GM21737 (cell line): ENCODE measurements around the gene DOCK4.

Experiments used
- ATAC-seq: cut with Tn5 transposase; IDR thresholded peaks from one replicate; pipeline ENCODE4 v1.9.1; 2021; ENCODE audit warnings: mild to moderate bottlenecking, moderate library complexity; ENCODE audit not compliant: unreplicated experiment

DOCK4 gene

DNA sequence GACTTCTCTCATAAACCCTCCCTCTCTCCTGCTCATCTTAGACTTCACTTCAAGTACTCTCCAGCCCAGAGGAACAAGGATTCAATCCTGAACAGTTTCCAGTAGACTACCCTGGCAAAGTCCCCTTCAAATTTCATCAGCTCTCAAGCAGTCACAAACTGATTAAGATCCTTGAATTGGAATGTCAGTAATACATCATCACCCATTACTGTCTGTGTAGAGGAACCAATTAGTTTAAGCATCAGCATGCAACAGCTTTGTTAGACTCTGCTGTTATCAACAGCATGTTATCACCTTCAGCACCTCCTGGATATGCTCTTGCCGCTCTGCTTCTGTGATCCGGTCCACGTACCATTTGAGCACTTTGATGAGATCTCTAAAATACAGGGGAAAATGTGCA is 336.9 kb downstream of the DOCK4 start:
- ATAC-seq = no peak

DNA sequence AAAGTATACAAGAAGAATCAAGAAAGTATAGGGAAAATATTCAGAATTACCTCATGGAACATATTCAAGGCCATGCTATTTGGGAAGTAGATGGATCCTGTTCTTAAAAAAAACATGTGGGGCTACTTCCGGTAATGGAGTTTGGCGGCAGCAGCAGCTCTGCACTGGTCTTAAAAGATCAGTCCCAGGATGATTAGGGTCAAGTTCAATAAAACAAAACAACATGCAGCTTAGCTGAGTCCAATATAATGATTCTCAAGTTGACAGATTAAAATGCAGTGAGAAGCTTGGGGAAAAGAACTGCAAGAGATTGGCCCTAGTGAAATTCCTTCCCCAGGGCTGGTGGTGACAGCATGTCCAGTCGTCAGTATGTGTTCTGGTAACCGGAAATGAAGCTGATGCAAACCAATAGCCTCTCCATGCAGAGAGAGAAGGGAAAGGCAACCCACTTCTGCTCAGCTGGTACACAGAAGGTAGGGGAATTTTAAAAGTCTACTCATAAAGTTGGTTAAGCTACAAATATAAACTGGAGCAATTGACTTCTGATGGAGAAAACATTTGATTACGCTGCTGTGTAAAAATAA is 338.8 kb downstream of the DOCK4 start:
- ATAC-seq = no peak

DNA sequence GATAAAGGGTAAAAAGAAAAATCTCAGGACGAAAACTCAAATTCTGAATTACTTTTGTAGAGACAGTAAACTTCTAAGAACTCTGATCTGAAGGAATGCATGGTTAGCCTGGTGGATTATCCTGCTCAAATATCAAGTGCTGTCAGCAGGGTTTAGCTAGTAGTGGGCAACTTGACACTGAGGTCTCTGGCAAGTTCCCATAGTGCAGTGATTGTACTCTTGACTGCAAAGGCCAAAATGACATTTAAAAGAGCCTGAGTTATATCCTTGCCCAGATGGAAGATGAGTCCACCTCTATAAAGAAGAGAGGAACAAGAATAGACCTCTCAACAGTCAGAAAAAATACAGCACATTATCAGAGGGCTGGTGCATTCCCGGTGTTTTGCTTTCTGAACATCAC is 339.4 kb downstream of the DOCK4 start:
- ATAC-seq = no peak

DNA sequence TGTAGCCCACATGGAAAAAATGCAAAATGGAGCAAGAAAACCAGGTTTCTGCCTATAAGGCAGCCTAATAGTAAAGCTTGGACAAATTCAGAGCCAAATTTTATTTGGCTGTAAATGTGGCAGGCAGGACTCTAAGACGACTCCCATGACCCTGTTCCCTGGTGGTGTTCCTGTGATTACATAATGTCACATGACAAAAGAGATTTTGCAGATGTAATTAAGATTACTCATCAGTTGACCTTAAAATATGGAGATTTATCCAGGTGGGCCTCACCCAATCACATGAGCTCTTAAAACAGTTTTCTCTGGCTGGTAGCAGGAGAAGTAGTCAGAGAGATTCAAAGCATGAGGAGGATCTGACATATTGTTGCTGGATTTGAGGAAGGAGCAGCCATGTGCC is 340.8 kb downstream of the DOCK4 start:
- ATAC-seq = no peak

DNA sequence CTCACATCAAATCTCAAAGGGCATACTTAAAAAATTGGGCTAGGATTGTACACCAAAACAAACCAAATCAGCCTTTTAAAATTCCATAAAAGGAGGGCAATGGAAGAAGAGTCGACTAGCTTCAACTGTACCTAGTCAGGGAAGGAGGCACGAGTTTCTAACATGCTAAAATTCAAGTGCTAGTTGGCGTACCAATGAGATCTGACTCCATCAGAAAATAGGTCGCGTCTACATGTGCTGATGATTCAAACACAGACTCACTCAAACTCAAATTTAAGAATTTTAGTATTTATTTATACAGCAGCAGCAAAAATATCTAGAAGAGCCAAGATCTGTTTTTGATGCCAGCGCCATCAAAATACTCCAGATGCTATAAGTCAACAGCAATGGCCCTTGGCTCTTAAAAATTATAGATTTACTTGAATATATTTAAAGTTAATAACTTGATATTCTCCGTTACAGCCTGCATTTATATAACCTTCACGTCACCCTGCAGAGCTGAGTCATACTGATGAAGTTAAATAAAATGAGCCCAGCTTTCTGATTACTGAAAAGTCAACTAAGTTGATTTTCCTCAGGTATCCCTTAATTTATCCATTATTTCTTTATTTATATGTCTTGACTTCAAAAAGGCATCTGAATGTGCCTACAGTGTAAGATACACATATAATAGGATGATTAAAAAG is 341.8 kb downstream of the DOCK4 start:
- ATAC-seq = no peak

DNA sequence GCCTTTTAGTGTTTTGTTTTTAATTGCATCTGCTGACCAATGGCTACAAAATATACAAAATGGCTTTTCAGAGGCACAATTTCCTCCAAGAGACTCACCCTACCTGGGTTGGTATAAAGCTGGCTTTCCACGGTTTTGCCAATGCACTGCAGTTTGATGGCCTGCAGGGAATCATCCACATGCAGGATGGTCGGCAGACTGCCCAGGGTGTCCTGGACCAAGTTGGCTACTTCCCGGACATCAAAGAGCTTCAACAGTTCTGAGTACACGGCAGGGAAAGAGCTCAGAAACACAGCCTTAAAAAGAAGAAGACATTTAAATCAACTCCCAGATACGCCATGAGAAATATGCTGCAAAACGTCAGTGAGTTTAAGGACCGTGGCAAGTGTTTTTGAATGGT is 342.9 kb downstream of the DOCK4 start:
- ATAC-seq = no peak

DNA sequence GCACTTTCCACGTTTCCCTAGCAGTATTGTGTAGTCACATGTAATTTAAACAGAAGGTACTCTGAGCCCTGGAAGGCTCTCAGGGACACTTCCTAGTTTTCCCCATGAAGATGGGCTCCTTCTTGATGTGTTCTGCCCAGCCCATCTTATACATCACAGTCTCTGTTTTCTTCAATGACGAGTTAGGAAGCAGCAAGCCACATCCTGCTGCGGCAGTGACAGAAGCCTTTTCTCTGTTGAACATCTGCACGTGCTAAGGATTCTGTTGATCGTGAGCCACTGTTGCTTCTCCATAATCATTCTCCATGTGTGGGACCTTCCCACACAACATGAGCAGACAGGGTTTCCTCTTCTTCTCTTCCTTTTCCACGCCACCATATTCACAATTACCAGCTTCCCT is 346.0 kb downstream of the DOCK4 start:
- no peak for ATAC-seq

DNA sequence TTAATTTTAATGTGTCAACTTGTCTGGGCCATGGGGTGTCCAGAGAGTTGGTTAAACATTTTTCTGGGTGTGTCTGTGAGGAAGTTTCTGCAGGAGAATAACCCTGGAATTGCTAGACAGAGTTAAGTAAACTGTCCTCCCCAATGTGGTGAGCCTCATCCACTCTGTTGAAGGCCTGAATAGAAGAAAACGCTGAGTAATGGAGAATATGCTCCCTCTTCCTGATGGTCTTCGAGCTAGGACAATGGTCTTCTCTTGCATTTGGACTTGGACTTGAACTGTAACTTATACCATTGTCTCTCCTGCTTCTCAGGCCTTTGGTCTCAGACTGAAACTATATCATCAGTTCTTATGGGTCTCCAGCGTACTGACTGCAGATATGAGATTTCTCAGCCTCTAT is 347.9 kb downstream of the DOCK4 start:
- ATAC-seq = no peak

DNA sequence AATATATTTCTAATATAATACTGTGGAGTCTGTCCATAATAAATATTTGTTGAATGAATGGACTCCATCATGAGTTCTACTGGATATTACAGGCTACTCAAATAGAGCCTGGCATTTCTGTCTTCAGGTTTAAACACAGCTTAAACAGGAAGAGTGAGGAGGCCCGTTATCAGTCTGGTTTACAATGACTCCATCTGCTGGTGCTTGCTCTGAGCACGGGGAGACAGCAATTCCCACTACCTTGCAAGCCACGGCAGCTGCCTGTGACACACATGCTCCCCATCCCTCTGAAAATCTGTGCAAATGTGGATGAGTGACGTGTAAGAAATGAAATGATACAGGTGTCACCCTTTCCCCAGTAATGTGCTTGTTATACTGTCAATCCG is 350.4 kb downstream of the DOCK4 start:
- ATAC-seq = no peak

DNA sequence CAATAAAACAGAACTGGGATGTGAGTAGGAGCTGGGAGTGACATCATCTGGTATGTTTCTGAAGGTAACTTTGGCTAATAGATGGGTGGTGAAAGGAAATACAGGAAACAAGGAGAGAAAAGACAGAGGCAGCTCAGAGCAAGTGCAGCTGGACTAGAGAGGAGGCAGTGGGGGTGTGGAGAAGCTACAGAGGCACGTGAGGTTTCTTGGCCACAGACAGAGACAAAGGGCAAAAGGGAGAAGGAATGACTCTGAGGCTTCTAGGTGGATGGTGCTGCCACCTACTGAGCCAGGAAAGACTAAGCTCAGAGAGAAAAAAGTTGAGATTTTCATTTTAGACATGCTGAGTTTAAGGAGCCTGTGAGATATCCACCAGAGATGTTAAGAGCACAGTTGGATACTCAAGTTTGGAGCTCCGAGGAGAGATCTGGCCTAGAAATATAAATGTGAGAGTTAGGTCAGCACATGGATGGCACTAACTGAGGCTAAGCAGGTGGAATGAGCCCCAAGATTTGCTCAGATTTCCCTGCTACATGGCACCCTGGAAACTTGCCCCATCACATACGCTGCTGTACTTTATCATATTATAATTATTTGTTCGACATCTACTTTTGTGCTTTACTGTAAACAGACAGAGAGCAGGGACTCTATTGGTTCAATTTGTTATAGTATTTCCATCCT is 350.9 kb downstream of the DOCK4 start:
- ATAC-seq = no peak

DNA sequence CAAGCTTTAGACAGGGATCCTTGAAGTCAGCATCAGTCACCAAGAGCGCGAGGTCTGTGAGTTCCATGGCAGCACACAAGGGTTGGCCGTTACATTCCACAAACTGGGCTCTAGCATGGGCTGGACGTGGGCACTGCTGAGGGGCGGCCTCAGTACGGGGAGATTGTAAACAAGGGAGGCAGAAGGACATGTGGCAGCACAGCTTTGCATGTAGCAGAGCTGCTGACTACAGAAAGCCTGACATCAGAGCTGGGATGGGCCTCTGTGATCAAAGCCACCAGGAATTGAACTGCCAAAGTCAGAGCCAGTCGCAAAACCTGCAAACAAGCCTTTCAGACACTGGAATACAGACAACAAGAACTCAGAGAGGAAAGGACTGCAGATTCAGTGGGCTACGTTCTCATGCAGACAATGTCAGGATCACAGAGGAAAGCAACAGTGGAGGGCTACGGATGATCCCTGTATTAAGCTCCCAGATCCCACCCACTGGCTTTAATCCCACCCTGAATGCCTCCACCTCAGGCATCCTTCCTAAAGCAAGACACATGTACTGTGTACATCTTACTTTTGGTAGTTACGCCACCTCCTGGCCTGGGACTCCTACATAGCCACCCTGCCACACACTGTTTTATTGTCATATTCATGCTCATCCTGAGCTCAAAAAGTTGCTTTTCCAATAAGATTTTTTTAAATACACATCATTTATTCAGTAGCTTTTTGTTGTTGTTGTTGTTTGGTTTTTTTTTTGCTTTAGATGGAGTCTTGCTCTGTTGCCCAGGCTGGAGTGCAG is 352.8 kb downstream of the DOCK4 start:
- ATAC-seq = no peak

DNA sequence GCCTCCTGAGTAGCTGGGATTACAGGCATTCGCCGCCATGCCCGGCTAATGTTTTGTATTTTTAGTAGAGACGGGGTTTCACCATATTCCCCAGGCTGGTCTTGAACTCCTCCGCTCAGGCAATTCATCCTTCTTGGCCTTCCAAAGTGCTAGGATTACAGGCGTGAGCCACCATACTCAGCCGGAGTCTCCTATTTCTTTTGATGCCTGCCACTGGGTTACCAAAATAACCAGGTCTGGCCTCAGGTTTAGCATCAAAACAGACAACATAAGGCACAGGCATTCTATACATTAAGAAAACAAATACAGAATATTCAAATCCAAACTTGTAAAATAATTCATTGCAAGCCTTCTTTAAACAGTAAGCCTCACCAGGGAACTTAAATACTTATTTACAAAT is 354.1 kb downstream of the DOCK4 start:
- ATAC-seq = no peak

DNA sequence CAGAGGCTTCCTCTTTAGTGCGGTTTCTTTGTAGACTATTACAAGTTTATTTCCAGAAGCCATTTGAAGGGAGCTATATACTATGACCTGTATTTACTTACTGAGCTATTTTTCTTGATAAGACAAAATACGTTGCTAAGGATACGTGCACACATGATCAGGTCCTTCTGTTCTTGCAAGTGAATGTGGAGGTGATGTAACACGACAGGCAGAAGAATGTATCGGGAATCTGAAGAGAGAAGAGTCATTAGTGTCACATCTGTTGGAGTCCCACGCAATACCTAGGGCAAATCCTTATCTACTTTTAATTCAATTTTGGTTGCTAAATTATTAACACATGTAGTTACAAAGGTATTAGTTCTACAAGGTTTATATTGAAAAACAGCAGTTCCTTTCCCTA is 359.3 kb downstream of the DOCK4 start:
- no peak for ATAC-seq

DNA sequence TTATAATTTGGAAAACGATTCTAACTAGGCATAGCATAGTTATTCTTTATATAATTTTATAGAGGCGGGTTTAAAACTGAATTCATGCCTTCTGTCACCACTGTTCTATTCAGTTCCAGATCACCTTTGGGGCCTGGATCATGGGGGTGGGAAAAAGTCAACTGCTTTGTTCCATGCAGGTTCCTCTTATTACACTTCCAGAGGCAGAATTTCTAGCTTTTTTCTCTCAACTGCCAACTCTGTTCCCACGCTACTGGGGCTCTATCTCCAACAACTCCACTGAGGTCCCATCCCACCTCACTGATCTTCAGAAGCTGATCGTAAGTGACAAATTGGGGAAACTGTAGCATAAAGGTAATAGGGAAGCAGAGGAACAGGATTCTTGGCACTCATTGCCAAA is 360.3 kb downstream of the DOCK4 start:
- no peak for ATAC-seq

DNA sequence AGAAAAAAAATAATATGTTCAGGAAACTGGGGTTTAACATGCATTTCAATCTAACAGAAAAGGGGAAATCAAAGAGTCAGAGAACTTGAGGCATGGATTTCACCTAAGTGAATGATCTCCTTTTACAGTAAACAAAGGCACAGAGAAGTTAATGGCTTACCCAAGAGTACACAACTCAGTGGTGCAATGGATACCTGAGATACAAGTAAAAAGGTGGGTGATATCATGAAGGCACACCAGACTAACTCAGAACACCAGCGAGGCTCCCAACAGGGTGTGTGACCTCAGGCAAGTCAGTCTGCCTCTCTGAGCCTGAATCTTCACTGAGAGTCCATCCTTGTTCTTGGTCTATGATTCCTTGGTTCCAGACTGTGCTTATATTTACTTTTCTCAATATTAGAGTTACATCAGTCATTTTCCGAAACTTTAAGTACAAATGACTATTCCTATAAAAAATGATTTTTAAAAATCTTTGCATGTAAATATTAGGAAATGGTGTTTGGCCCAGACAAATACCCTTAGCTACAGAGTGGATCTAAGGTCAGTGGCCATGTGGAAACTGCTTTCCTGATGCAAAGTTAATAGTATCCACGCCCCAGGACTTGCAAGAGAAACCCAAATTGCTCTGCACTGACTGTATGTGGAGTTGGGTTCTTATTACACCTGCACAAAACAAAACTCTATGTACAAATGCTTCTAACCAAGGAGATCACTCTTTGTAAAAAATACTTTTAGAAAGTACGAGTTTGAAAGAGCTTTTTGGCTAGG is 361.1 kb downstream of the DOCK4 start:
- no peak for ATAC-seq

DNA sequence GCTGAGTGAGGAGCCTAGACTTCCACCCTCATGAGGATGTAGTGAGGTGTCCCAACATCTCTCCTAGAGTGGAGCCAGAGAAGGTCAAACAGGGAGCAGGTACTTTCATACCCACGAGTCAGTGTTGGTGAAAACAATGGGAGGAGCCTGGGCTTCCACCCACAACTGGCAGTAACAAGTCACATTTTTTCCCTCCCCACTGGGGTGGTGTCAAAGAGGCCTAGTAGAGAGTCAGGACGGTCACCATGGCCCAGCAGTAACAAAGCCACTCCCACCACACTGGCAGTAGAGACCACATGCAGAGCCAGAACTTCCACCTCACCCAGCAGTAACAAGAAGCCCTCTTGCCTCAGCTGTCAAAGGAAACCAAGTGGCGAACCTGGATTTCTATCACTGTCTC is 363.7 kb downstream of the DOCK4 start:
- ATAC-seq = no peak

DNA sequence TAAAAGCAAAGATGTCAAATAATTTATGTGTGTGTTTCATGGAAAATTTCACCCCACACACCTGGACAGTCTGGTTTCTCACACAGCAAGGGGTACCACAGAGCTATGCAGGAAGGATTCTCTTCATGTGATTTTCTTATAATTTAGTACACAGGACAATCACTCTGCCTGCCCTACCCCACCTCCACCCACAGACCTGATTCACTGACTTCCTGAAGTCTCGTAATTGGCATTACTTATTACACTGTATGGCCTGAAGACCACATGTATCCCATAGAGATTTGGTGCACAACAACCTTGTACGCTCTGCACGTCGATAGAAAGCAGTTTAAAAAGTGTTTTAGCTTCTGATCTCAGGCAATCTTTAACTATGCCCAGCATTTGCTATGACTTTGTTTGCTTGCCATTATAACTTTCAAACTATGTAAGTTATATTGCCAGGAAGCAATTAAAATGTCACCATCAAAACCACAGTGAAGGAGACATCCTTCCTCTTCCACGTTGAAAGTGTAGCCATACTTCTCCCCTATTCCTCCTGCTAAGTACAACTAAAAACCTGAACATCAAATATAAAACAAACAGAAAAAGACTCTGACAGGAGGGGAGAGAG is 364.5 kb downstream of the DOCK4 start:
- no peak for ATAC-seq

DNA sequence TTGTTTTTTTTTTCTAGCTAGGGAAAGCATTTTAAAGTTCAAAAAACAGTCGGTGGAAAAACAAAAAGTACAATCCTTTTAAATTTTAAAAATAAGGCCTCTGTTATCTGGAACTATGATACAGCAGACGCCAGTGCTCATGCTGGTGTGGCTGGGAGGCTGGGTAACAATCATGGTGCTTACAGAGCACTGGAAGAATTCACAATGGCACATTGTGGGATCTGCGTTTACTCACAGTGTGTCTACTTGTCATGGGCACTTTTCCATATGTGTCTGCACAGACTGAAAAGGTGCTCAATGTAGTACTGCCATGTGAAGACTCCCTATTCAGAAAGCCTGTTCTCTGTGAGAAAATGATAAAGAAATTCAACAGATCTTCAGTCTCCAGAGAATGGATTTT is 365.7 kb downstream of the DOCK4 start:
- ATAC-seq = no peak

DNA sequence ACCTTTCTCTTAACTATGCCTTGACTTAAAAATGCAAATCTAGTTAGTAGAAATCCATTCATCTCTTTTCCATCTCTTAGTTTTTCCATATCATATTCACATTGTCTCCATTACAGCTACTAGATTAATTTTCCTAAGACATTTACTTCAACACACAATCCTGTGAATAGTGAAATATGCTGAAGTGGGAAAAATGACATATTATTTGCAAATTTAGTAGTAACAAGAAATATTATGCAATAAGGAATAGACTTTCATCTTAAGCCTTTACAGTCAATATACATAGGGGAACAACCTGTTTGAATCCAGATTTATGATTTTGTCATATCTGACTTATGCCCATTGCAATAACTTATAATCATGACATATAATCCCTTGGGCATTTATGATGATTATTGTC is 366.9 kb downstream of the DOCK4 start:
- no peak for ATAC-seq

DNA sequence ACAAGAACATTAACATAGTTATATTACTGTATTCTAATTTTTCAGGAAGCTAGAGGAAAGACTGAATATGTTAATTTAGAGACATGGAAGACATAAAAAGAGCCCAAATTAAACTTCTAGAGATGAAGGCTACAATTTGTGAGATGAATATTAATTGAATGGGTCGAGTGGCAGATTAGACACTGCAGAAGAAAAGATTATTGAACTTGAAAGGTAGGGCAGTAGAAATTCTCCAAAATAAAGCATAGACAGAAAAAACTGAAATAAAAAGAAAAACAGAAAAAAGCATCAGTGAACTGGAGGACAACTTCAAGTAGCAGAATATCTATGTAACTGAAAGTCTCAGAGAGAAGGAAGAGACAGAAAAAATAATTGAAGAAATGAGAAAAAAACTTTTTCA is 369.6 kb downstream of the DOCK4 start:
- no peak for ATAC-seq

DNA sequence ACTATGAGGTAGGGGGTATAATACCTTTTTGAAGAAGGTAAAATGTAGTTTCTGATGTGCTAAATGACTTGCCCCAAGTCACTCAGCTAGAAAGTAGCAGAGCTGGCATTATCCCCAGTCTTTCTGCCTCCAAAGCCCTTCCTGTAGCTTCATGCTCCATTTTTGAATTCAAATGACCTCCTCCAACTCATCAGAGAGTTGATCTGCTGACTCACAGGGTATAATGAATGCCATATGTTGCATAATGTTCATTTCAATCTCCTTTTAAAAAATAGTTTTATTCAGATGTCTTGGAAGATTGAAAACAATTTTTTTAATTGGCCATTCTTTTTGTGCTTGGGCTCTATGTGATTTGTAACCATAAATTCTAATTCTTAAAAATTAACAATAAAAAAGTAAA is 371.1 kb downstream of the DOCK4 start:
- ATAC-seq = no peak
